HPDE6-E6E7 (cell line): ENCODE results near the gene ESR1.
"Not testable (repeated sequence)": the region's sequence is repeated elsewhere in the genome, so short reads cannot be mapped to it uniquely, and the experiment has no call there.

Experiments
- DNase-seq: peaks from one replicate; pipeline ENCODE4 v3.0.0; 2011; ENCODE audit warnings: missing footprints; ENCODE audit errors: extremely low spot score

ESR1 gene

GRCh38 chr6:151813858-151814257, 6.4 kb downstream of the ESR1 start:
- DNase-seq: no peak

- no peak for DNase-seq
These were observed 7.1 kb downstream of the ESR1 start for GRCh38 chr6:151814614-151815013.

- DNase-seq: no peak
These were observed 15.0 kb downstream of the ESR1 start for GRCh38 chr6:151822252-151823111.

- no peak for DNase-seq
These were observed 19.1 kb downstream of the ESR1 start for GRCh38 chr6:151826517-151827142.

- DNase-seq: no peak
These were observed 25.2 kb downstream of the ESR1 start for GRCh38 chr6:151832710-151833109.

- no peak for DNase-seq
These were observed 27.9 kb downstream of the ESR1 start for GRCh38 chr6:151835396-151835795.

- DNase-seq: no peak
These were observed 29.7 kb downstream of the ESR1 start for GRCh38 chr6:151837223-151837622.

GRCh38 chr6:151842816-151843215, 35.3 kb downstream of the ESR1 start:
- DNase-seq: no peak

GRCh38 chr6:151847064-151847463, 39.6 kb downstream of the ESR1 start:
- DNase-seq: peak; percentile 21

- DNase-seq: no peak
These were observed 43.1 kb downstream of the ESR1 start for GRCh38 chr6:151850479-151851003.

GRCh38 chr6:151858294-151858693, 50.8 kb downstream of the ESR1 start:
- DNase-seq: no peak

GRCh38 chr6:151862461-151862860, 55.0 kb downstream of the ESR1 start:
- DNase-seq: no peak

- DNase-seq: not testable (repeated sequence)
These were observed 59.9 kb downstream of the ESR1 start for GRCh38 chr6:151867361-151867869.

- no peak for DNase-seq
These were observed 61.9 kb downstream of the ESR1 start for GRCh38 chr6:151869345-151869744.

GRCh38 chr6:151869787-151870186, 62.3 kb downstream of the ESR1 start:
- no peak for DNase-seq

GRCh38 chr6:151870375-151870774, 62.9 kb downstream of the ESR1 start:
- DNase-seq: no peak

GRCh38 chr6:151875524-151875923, 68.0 kb downstream of the ESR1 start:
- DNase-seq: no peak

- DNase-seq: no peak
These were observed 68.6 kb downstream of the ESR1 start for GRCh38 chr6:151876122-151876521.

- DNase-seq: no peak
These were observed 70.0 kb downstream of the ESR1 start for GRCh38 chr6:151877458-151877857.

- no peak for DNase-seq
These were observed 73.7 kb downstream of the ESR1 start for GRCh38 chr6:151881231-151881630.

- DNase-seq: no peak
These were observed 74.7 kb downstream of the ESR1 start for GRCh38 chr6:151882206-151882605.

GRCh38 chr6:151885234-151885633, 77.8 kb downstream of the ESR1 start:
- no peak for DNase-seq

GRCh38 chr6:151891524-151891923, 84.0 kb downstream of the ESR1 start:
- DNase-seq: no peak
